ENCODE measurements around the gene HBG2.
"Not testable (repeated sequence)": the region's sequence is repeated elsewhere in the genome, so short reads cannot be mapped to it uniquely, and the experiment has no call there.

HBG2 gene

DNA sequence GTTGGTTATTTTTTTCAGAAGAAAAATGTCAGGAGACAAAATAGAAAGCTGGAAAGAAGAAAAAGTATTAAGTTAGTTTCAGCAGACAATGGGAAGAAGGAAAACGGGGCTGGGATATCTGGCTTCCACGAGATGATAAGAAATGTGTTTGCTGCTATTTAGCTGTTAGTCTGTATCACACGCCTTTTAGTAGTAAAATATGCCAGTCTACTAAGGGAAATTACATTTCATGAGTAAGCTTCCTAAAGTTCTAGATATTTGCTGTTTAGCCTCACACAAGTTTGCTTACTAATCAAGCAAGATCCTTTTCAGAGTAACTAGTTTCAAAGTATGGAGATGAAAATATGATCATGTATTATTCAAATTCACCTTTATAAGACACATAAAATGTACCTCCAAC is 45.7 kb upstream of the HBG2 start:
- Histone ChIP-seq H3K27me3 (ENCODE audit: insufficient read depth, low read length, poor library complexity, severe bottlenecking) (no peaks in the 10 kb centered on the region), H3K36me3 (ENCODE audit: insufficient read depth, low read length) (no peaks in the 10 kb centered on the region), H3K4me2 (ENCODE audit: low read depth, low read length, poor library complexity, severe bottlenecking) (no peak overlapping the region), H3F3A (ENCODE audit: low read depth) (no peaks in the 10 kb centered on the region), H3K9me2 (replicated peaks; ENCODE audit: low read depth, low read length) (no peaks in the 10 kb centered on the region), H3K79me2 (ENCODE audit: insufficient read depth, low read length) (no peaks in the 10 kb centered on the region), H2AFZ (ENCODE audit: low read length) (no peak overlapping the region), H3K4me1 (ENCODE audit: insufficient read depth, low read length, poor library complexity, severe bottlenecking) (no peaks in the 10 kb centered on the region), H3K4me3 (ENCODE audit: low read length, poor library complexity, severe bottlenecking) (no peak overlapping the region), H3K9ac (ENCODE audit: low read depth, low read length, poor library complexity, severe bottlenecking) (no peak overlapping the region), H4K20me1 (ENCODE audit: insufficient read depth, low read length, poor library complexity, severe bottlenecking) (no peaks in the 10 kb centered on the region), H3K9me3 (ENCODE audit: insufficient read depth, low read depth, low read length) (no peaks in the 10 kb centered on the region)
- TF ChIP-seq EZH2phosphoT487 (IDR thresholded peaks at IDR 0.05; ENCODE audit: borderline replicate concordance): no peak
- TF ChIP-seq, protein P1, sequence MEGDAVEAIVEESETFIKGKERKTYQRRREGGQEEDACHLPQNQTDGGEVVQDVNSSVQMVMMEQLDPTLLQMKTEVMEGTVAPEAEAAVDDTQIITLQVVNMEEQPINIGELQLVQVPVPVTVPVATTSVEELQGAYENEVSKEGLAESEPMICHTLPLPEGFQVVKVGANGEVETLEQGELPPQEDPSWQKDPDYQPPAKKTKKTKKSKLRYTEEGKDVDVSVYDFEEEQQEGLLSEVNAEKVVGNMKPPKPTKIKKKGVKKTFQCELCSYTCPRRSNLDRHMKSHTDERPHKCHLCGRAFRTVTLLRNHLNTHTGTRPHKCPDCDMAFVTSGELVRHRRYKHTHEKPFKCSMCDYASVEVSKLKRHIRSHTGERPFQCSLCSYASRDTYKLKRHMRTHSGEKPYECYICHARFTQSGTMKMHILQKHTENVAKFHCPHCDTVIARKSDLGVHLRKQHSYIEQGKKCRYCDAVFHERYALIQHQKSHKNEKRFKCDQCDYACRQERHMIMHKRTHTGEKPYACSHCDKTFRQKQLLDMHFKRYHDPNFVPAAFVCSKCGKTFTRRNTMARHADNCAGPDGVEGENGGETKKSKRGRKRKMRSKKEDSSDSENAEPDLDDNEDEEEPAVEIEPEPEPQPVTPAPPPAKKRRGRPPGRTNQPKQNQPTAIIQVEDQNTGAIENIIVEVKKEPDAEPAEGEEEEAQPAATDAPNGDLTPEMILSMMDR (conservative IDR thresholded peaks at IDR 0.05; ENCODE audit: low read length): no peak

DNA sequence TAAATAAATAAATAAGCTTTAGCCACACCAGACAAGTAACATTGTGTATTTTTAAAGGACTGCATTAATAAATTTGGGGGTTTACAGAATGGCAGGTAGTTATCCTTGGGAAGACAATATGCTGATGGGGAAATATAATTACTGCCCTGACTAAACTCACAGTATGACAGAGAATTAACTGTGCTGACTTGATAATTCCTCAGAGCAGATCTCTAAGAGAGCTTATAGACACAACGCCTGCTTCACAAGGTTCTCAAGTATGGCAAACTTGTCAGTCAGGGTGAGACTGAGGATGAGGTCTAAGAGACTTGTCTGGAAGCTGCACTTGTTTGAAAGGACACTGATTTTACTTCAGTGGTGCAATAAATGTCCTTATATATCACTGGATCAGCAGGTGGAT is 43.9 kb upstream of the HBG2 start:
- Histone ChIP-seq H3K4me1 (ENCODE audit: insufficient read depth, low read length, poor library complexity, severe bottlenecking) (no peaks in the 10 kb centered on the region), H3K4me3 (ENCODE audit: low read length, poor library complexity, severe bottlenecking) (no peak overlapping the region), H3K9me2 (replicated peaks; ENCODE audit: low read depth, low read length) (no peaks in the 10 kb centered on the region), H3F3A (ENCODE audit: low read depth) (no peaks in the 10 kb centered on the region), H3K27me3 (ENCODE audit: insufficient read depth, low read length, poor library complexity, severe bottlenecking) (no peaks in the 10 kb centered on the region), H3K9ac (ENCODE audit: low read depth, low read length, poor library complexity, severe bottlenecking) (no peak overlapping the region), H4K20me1 (ENCODE audit: insufficient read depth, low read length, poor library complexity, severe bottlenecking) (no peaks in the 10 kb centered on the region), H3K4me2 (ENCODE audit: low read depth, low read length, poor library complexity, severe bottlenecking) (no peak overlapping the region), H3K36me3 (ENCODE audit: insufficient read depth, low read length) (no peaks in the 10 kb centered on the region), H3K79me2 (ENCODE audit: insufficient read depth, low read length) (no peaks in the 10 kb centered on the region), H3K9me3 (ENCODE audit: insufficient read depth, low read depth, low read length) (no peaks in the 10 kb centered on the region), H2AFZ (ENCODE audit: low read length) (no peak overlapping the region)
- no peak for TF ChIP-seq EZH2phosphoT487 (IDR thresholded peaks at IDR 0.05; ENCODE audit: borderline replicate concordance)
- TF ChIP-seq, protein P1 (conservative IDR thresholded peaks at IDR 0.05; ENCODE audit: low read length): no peak

DNA sequence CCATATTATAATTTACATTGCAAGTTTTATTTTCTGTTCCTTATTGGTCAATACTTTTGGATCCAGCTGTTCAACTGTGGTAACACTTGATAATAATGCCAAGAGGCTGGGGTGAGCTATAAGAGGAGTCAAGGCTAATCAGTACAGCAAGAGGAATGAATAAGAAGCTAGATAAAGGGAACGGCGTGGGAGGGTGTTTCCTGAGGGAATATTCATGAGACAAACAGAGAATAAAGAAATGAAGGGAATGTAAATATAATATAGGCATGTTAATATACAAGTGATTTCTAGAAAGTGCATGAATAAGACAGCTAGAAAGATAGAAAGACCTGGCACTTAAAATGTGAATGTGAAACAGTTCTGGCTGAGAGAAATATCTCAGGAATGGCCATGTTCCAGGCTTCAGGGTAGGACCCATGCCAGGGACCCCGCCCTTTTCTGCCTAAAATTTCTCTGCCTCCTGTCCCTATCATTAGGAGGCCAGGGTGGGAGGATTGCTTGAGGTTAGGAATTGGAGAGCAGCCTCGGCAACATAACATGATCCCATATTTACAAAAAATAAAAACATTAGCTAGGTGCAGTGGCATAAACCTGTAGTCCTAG is 43.2 kb upstream of the HBG2 start:
- Histone ChIP-seq H2AFZ (ENCODE audit: low read length) (no peak overlapping the region), H3K9ac (ENCODE audit: low read depth, low read length, poor library complexity, severe bottlenecking) (no peak overlapping the region), H3K9me2 (replicated peaks; ENCODE audit: low read depth, low read length) (no peaks in the 10 kb centered on the region), H3K4me3 (ENCODE audit: low read length, poor library complexity, severe bottlenecking) (no peak overlapping the region), H4K20me1 (ENCODE audit: insufficient read depth, low read length, poor library complexity, severe bottlenecking) (no peaks in the 10 kb centered on the region), H3K27me3 (ENCODE audit: insufficient read depth, low read length, poor library complexity, severe bottlenecking) (no peaks in the 10 kb centered on the region), H3K36me3 (ENCODE audit: insufficient read depth, low read length) (no peaks in the 10 kb centered on the region), H3K9me3 (ENCODE audit: insufficient read depth, low read depth, low read length) (no peaks in the 10 kb centered on the region), H3K4me2 (ENCODE audit: low read depth, low read length, poor library complexity, severe bottlenecking) (no peak overlapping the region), H3K4me1 (ENCODE audit: insufficient read depth, low read length, poor library complexity, severe bottlenecking) (no peaks in the 10 kb centered on the region), H3K79me2 (ENCODE audit: insufficient read depth, low read length) (no peaks in the 10 kb centered on the region), H3F3A (ENCODE audit: low read depth) (no peaks in the 10 kb centered on the region)
- no peak for TF ChIP-seq EZH2phosphoT487 (IDR thresholded peaks at IDR 0.05; ENCODE audit: borderline replicate concordance)
- TF ChIP-seq, protein P1 (conservative IDR thresholded peaks at IDR 0.05; ENCODE audit: low read length): no peak

DNA sequence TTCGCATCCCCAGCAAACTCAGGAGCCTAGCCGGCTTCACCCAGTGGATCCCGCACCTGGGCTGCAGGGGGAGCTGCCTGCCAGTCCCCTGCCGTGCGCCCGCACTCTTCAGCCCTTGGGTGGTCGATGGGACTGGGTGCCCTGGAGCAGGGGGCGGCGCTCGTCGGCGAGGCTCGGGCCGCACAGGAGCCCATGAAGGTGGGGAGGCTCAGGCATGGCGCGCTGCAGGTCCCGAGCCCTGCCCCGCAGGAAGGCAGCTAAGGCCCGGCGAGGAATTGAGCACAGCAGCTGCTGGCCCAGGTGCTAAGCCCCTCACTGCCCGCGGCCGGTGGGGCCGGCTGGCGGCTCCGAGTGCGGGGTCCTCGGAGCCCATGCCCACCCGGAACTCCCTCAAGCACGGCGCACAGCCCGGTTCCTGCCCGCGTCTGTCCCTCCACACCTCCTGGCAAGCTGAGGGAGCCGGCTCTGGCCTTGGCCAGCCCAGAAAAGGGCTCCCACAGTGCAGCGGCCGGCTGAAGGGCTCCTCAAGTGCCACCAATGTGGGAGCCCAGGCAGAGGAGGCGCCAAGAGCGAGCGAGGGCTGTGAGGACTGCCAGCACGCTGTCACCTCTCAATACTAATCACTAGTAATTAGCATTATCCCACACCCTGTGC is 39.9 kb upstream of the HBG2 start:
- not testable (repeated sequence) for H3K4me3 ChIP-seq (ENCODE audit: low read length, poor library complexity, severe bottlenecking); H3F3A ChIP-seq (ENCODE audit: low read depth); H3K4me1 ChIP-seq (ENCODE audit: insufficient read depth, low read length, poor library complexity, severe bottlenecking); H2AFZ ChIP-seq (ENCODE audit: low read length); H3K36me3 ChIP-seq (ENCODE audit: insufficient read depth, low read length); H3K4me2 ChIP-seq (ENCODE audit: low read depth, low read length, poor library complexity, severe bottlenecking); H3K79me2 ChIP-seq (ENCODE audit: insufficient read depth, low read length); H3K27me3 ChIP-seq (ENCODE audit: insufficient read depth, low read length, poor library complexity, severe bottlenecking); H3K9ac ChIP-seq (ENCODE audit: low read depth, low read length, poor library complexity, severe bottlenecking); H3K9me3 ChIP-seq (ENCODE audit: insufficient read depth, low read depth, low read length); H4K20me1 ChIP-seq (ENCODE audit: insufficient read depth, low read length, poor library complexity, severe bottlenecking); H3K9me2 ChIP-seq (replicated peaks; ENCODE audit: low read depth, low read length)

All from Loucy (cell line).